Activated CD8-positive, alpha-beta memory T cell treated with anti-CD3 and anti-CD28 coated beads for 24 hours (primary cell): ENCODE measurements around the gene PCDHGB4.
"Not testable (repeated sequence)": the region's sequence is repeated elsewhere in the genome, so short reads cannot be mapped to it uniquely, and the experiment has no call there.

ENCODE experiments used
- DNase-seq: peaks from one replicate; pipeline ENCODE4 v3.0.0-alpha.2; 2020

The PCDHGB4 gene

DNA sequence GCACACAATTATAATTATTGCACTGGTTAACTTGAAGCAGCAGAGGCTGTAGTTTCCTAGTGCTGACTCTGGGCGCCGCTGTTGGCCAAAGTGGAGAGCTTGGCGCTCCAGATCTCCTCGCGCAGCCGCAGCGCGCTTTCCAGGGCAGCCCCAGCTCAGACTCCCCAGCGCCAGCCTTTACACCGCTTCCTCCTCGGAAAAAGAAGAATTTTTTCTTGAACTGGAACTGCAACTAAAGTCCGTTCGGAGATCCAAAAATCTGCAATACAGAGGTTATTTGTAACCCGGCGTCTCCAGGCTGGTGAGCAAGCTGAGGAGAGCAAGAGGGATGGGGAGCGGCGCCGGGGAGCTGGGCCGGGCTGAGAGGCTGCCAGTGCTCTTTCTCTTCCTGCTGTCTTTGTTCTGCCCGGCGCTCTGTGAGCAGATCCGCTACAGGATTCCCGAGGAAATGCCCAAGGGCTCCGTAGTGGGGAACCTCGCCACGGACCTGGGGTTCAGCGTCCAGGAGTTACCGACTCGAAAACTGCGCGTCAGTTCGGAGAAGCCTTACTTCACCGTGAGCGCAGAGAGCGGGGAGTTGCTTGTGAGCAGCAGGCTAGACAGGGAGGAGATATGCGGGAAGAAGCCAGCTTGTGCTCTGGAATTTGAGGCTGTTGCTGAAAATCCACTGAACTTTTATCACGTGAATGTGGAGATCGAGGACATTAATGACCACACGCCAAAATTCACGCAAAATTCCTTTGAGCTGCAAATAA, at the start of gene PCDHGB4:
Gene PCDHGB4 (plus strand): TSS at position 142 of the 755 bp plus-strand sequence. CDS start 187 bp downstream, at position 329.
- DNase-seq, result peak; percentile 55

DNA sequence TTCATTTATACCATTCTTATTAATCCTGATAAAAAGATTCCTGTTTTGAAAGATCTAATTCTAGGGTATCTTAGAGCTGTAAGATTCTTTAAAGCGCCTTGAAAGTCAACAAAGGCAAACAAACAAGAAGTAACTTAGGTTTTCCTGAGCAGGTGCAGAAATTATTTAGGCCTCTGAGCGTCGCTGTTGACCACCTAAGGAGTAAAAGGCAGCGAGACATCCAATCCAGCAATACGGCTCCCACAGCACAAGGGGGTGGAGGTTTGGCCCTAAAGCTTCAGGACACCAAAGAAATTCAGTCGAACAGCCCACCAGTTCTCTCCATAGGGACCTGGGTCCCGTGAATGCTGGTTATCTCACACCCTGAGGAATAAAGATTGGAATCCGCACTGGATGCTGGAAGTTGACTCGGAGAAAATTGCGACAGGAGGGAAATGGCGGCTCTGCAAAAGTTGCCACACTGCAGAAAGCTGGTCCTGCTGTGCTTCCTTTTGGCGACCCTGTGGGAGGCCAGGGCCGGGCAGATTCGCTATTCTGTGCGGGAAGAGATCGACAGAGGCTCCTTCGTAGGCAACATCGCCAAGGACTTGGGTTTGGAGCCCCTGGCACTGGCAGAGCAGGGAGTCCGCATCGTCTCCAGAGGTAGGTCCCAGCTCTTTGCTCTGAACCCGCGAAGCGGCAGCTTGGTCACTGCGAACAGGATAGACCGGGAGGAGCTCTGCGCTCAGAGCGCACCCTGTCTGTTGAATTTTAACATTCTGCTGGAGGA, 48.8 kb upstream of the PCDHGB4 start, which contains the start of gene PCDHGA2:
Gene PCDHGA2 (plus strand): TSS at position 223 of the 769 bp plus-strand sequence.
- no peak for DNase-seq

DNA sequence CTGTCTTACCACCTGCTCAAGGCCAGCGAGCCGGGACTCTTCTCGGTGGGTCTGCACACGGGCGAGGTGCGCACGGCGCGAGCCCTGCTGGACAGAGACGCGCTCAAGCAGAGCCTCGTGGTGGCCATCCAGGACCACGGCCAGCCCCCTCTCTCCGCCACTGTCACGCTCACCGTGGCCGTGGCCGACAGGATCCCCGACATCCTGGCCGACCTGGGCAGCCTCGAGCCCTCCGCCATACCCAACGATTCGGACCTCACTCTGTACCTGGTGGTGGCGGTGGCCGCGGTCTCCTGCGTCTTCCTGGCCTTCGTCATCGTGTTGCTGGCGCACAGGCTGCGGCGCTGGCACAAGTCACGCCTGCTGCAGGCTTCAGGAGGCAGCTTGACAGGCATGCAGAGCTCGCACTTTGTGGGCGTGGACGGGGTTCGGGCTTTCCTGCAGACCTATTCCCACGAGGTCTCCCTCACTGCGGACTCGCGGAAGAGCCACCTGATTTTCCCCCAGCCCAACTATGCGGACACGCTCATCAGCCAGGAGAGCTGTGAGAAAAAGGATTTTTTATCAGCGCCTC, 46.6 kb upstream of the PCDHGB4 start:
- not testable (repeated sequence) for DNase-seq

- no peak for DNase-seq
Observed at GRCh38 chr5:141342773-141343172, 44.7 kb upstream of the PCDHGB4 start.

GRCh38 chr5:141343242-141343952, 44.1 kb upstream of the PCDHGB4 start, which contains the start of gene PCDHGA3:
TSS of gene PCDHGA3 (plus strand) at chr5:141343829. CDS start at chr5:141344034, 205 bp downstream.
- DNase-seq, result no peak

GRCh38 chr5:141343953-141344463, 43.5 kb upstream of the PCDHGB4 start:
- DNase-seq, result no peak

DNA sequence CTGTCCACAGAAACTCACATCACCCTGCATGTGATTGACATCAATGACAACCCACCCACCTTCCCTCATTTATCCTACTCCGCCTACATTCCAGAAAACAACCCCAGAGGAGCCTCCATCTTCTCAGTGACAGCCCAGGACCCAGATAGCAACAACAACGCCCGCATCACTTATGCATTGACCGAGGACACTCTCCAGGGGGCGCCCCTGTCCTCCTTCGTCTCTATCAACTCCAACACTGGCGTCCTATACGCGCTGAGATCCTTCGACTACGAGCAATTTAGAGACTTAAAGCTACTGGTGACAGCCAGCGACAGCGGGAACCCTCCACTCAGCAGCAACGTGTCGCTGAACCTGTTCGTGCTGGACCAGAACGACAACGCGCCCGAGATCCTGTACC, 42.2 kb upstream of the PCDHGB4 start:
- no peak for DNase-seq

DNA sequence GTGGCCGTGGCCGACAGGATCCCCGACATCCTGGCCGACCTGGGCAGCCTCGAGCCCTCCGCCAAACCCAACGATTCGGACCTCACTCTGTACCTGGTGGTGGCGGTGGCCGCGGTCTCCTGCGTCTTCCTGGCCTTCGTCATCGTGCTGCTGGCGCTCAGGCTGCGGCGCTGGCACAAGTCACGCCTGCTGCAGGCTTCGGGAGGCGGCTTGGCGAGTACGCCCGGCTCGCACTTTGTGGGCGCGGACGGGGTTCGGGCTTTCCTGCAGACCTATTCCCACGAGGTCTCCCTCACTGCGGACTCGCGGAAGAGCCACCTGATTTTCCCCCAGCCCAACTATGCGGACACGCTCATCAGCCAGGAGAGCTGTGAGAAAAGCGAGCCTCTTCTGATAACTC, 41.5 kb upstream of the PCDHGB4 start:
- DNase-seq, result not testable (repeated sequence)

GRCh38 chr5:141349917-141350619, 37.4 kb upstream of the PCDHGB4 start, which contains the start of gene PCDHGB1:
TSS of gene PCDHGB1 (plus strand) at chr5:141350099. CDS start at chr5:141350261, 162 bp downstream.
- no peak for DNase-seq

DNA sequence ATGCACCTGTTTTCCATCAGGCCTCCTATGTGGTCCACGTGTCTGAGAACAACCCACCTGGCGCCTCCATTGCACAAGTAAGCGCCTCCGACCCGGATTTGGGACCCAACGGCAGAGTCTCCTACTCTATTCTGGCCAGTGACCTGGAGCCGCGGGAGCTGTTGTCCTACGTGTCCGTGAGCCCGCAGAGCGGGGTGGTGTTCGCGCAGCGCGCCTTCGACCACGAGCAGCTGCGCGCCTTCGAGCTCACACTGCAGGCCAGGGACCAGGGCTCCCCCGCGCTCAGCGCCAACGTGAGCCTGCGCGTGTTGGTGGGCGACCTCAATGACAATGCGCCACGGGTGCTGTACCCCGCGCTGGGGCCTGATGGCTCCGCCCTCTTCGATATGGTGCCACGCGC, 35.9 kb upstream of the PCDHGB4 start:
- no peak for DNase-seq

DNA sequence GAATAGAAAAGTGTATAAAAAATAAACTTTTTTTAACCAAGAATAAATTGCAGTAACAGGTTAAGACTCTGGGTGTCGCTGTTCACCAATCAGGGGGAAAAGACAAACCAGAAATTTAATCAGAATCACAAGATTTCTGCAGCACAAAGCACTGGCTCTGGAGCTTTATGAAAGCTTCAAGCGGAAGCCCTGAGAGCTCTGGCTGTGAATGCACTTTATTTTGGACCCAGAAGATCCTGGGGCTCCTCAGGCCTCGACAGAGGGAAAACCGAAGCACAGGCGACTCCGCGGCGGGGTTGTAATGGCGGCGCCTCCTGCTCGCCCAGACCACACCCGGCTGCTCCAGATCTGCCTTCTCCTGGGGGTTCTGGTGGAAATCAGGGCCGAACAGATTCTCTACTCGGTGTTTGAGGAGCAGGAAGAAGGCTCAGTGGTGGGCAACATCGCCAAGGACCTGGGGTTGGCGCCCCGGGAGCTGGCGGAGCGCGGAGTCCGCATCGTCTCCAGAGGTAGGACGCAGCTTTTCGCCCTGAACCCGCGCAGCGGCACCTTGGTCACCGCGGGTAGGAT, 32.5 kb upstream of the PCDHGB4 start, which contains the start of gene PCDHGA4:
Gene PCDHGA4 (plus strand): TSS at position 122 of the 570 bp plus-strand sequence. CDS start 87 bp downstream, at position 209.
- DNase-seq, result no peak

GRCh38 chr5:141355641-141356040, 31.9 kb upstream of the PCDHGB4 start:
- DNase-seq, result no peak

DNA sequence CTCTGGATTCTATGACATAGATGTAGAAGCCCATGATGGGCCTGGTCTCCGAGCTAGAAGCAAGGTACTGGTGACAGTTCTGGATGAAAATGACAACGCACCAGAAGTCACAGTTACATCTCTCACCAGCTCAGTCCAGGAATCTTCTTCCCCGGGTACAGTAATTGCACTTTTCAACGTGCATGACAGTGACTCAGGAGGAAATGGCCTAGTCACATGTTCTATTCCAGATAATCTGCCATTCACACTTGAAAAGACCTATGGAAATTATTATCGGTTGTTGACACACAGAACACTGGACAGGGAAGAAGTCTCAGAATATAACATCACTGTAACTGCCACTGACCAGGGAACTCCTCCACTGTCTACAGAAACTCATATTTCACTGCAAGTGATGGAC, 31.4 kb upstream of the PCDHGB4 start:
- DNase-seq, result no peak

DNA sequence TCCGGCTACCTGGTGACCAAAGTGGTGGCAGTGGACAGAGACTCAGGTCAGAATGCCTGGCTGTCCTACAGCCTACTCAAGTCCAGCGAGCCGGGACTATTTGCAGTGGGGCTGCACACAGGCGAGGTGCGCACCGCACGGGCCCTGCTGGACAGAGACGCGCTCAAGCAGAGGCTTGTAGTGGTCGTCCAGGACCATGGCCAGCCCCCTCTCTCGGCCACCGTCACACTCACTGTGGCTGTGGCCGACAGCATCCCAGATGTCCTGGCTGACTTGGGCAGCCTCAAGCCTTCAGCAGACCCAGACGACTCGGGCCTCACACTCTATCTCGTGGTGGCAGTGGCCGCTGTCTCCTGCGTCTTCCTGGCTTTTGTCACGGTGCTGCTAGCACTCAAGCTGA, 30.5 kb upstream of the PCDHGB4 start:
- no peak for DNase-seq

GRCh38 chr5:141359790-141360426, 27.6 kb upstream of the PCDHGB4 start, which contains the start of gene PCDHGB2:
TSS of gene PCDHGB2 (plus strand) at chr5:141359994. CDS start at chr5:141360136, 142 bp downstream.
- no peak for DNase-seq

DNA sequence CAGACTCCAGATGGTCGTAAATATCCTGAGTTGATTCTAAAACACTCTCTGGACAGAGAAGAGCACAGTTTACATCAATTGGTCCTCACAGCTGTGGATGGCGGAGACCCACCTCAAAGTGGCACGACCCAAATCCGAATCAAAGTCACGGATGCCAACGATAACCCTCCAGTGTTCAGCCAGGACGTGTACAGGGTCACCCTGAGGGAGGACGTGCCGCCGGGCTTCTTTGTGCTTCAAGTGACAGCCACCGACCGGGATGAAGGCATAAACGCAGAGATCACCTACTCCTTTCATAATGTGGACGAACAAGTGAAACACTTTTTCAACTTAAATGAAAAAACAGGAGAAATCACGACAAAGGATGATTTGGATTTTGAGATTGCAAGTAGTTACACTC, 26.8 kb upstream of the PCDHGB4 start:
- no peak for DNase-seq

DNA sequence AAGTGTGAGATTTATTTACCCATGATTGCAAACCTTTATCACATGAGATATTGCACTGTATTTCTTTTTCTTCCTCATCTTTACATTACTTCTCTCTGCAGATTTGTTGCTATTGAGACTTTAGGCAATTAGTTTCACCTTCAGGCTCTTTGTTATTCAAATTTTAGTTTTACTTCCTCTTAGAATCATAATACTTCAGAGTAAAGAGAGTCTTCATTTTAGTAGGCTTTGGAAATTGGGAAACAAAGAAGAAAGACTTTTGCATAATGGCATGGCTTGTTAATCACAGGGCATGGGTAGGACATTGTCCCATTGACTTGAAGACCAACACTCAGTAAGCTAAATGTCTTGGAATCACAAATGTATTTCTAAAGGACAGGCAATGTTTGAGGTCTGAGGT, 24.8 kb upstream of the PCDHGB4 start:
- no peak for DNase-seq

GRCh38 chr5:141363952-141364660, 23.4 kb upstream of the PCDHGB4 start, which contains the start of gene PCDHGA5:
TSS of gene PCDHGA5 (plus strand) at chr5:141364162. CDS start at chr5:141364331, 169 bp downstream.
- DNase-seq, result no peak

DNA sequence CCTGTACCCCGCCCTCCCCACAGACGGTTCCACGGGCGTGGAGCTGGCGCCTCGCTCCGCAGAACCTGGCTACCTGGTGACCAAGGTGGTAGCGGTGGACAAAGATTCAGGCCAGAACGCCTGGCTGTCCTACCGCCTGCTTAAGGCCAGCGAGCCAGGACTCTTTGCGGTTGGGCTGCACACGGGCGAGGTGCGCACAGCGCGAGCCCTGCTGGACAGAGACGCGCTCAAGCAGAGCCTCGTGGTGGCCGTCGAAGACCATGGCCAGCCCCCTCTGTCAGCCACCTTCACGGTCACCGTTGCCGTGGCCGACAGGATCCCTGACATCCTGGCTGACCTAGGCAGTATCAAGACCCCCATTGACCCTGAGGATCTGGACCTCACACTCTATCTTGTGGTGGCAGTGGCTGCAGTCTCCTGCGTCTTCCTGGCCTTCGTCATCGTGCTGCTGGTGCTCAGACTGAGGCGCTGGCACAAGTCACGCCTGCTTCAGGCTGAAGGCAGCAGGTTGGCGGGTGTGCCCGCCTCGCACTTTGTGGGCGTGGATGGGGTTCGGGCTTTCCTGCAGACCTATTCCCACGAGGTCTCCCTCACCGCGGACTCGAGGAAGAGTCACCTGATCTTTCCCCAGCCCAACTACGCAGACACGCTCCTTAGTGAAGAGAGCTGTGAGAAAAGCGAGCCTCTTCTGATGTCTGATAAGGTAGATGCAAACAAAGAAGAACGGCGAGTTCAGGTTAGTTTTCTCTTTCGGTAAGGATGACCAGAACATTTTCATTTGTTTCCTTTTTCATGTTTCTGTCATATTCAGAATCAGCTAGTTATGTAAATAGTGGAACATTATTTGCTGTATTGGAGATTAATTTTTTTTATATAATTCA, 21.2 kb upstream of the PCDHGB4 start:
- no peak for DNase-seq
